Measurements from ENCODE around the gene VANGL1.

GRCh38 chr1:115694805-115695204, 53.0 kb downstream of the VANGL1 start:
- TF ChIP-seq POLR2A (IDR thresholded peaks at IDR 0.05) (no peak), CTCF (IDR thresholded peaks at IDR 0.05) (no peak)

Data from lower leg skin (tissue), 3 donors.